ENCODE data around the gene SLC9A6. TPM values are rescaled to one million over a fixed set of nuclear protein-coding genes. Genes with fewer than 3 reads are reported as not detected.

Gene SLC9A6
- total and polyA plus RNA-seq, 10 of the 15 experiments (the other 5 are each of a cell fraction or from before 2014, with no cell fraction given) = 4.5 to 14.6 (median 10.7) TPM

Other genes with a start within 250 kb of the SLC9A6 start
Only the 7 nearest of the 11 such genes appear.
- not detected in 2 replicates for gene CT45A7, start 148.2 kb upstream of the SLC9A6 start, total RNA-seq (2014; rRNA removed)
- gene CT45A7, start 148.2 kb upstream of the SLC9A6 start, total RNA-seq (2014; rRNA removed; fragmentation: Illumina TruSeq; extraction: Trizol) = not detected in 2 replicates
- gene CT45A7, start 148.2 kb upstream of the SLC9A6 start, total RNA-seq (2021) = not detected in 2 replicates
- not detected in 2 replicates for gene CT45A7, start 148.2 kb upstream of the SLC9A6 start, polyA plus RNA-seq (2011; rRNA removed)
- gene CT45A7, start 148.2 kb upstream of the SLC9A6 start, polyA plus RNA-seq (2014; fragmentation: Illumina TruSeq; extraction: Trizol) = not detected in 2 replicates
- gene CT45A7, start 148.2 kb upstream of the SLC9A6 start, polyA plus RNA-seq (2014; fragmentation: Nextera tagmentation; extraction: Ambion mirVana) = not detected
- gene CT45A7, start 148.2 kb upstream of the SLC9A6 start, polyA plus RNA-seq (2014; rRNA removed) = not detected in 2 replicates
- not detected for gene CT45A7, start 148.2 kb upstream of the SLC9A6 start, polyA plus RNA-seq (2016; fragmentation: Nextera tagmentation; extraction: Ambion mirVana)
- not detected in 2 replicates for gene CT45A8, start 130.9 kb upstream of the SLC9A6 start, total RNA-seq (2014; rRNA removed)
- not detected in 2 replicates for gene CT45A8, start 130.9 kb upstream of the SLC9A6 start, total RNA-seq (2014; rRNA removed; fragmentation: Illumina TruSeq; extraction: Trizol)
- not detected in 2 replicates for gene CT45A8, start 130.9 kb upstream of the SLC9A6 start, total RNA-seq (2021)
- gene CT45A8, start 130.9 kb upstream of the SLC9A6 start, polyA plus RNA-seq (2011; rRNA removed) = not detected in 2 replicates
- gene CT45A8, start 130.9 kb upstream of the SLC9A6 start, polyA plus RNA-seq (2014; fragmentation: Illumina TruSeq; extraction: Trizol) = not detected in 2 replicates
- gene CT45A8, start 130.9 kb upstream of the SLC9A6 start, polyA plus RNA-seq (2014; fragmentation: Nextera tagmentation; extraction: Ambion mirVana) = not detected
- not detected in 2 replicates for gene CT45A8, start 130.9 kb upstream of the SLC9A6 start, polyA plus RNA-seq (2014; rRNA removed)
- not detected for gene CT45A8, start 130.9 kb upstream of the SLC9A6 start, polyA plus RNA-seq (2016; fragmentation: Nextera tagmentation; extraction: Ambion mirVana)
- not detected in 2 replicates for gene CT45A9, start 113.6 kb upstream of the SLC9A6 start, total RNA-seq (2014; rRNA removed)
- not detected in 2 replicates for gene CT45A9, start 113.6 kb upstream of the SLC9A6 start, total RNA-seq (2014; rRNA removed; fragmentation: Illumina TruSeq; extraction: Trizol)
- not detected in 2 replicates for gene CT45A9, start 113.6 kb upstream of the SLC9A6 start, total RNA-seq (2021)
- gene CT45A9, start 113.6 kb upstream of the SLC9A6 start, polyA plus RNA-seq (2011; rRNA removed) = not detected in 2 replicates
- gene CT45A9, start 113.6 kb upstream of the SLC9A6 start, polyA plus RNA-seq (2014; fragmentation: Illumina TruSeq; extraction: Trizol) = not detected in 2 replicates
- gene CT45A9, start 113.6 kb upstream of the SLC9A6 start, polyA plus RNA-seq (2014; fragmentation: Nextera tagmentation; extraction: Ambion mirVana) = not detected
- not detected in 2 replicates for gene CT45A9, start 113.6 kb upstream of the SLC9A6 start, polyA plus RNA-seq (2014; rRNA removed)
- gene CT45A9, start 113.6 kb upstream of the SLC9A6 start, polyA plus RNA-seq (2016; fragmentation: Nextera tagmentation; extraction: Ambion mirVana) = not detected
- gene CT45A10, start 92.0 kb upstream of the SLC9A6 start, total RNA-seq (2014; rRNA removed) = not detected in 2 replicates
- not detected in 2 replicates for gene CT45A10, start 92.0 kb upstream of the SLC9A6 start, total RNA-seq (2014; rRNA removed; fragmentation: Illumina TruSeq; extraction: Trizol)
- not detected in 2 replicates for gene CT45A10, start 92.0 kb upstream of the SLC9A6 start, total RNA-seq (2021)
- gene CT45A10, start 92.0 kb upstream of the SLC9A6 start, polyA plus RNA-seq (2011; rRNA removed) = not detected in 2 replicates
- gene CT45A10, start 92.0 kb upstream of the SLC9A6 start, polyA plus RNA-seq (2014; fragmentation: Illumina TruSeq; extraction: Trizol) = not detected in 2 replicates
- not detected for gene CT45A10, start 92.0 kb upstream of the SLC9A6 start, polyA plus RNA-seq (2014; fragmentation: Nextera tagmentation; extraction: Ambion mirVana)
- not detected in 2 replicates for gene CT45A10, start 92.0 kb upstream of the SLC9A6 start, polyA plus RNA-seq (2014; rRNA removed)
- not detected for gene CT45A10, start 92.0 kb upstream of the SLC9A6 start, polyA plus RNA-seq (2016; fragmentation: Nextera tagmentation; extraction: Ambion mirVana)
- not detected in 2 replicates for gene SAGE1, start 91.7 kb upstream of the SLC9A6 start, total RNA-seq (2014; rRNA removed)
- gene SAGE1, start 91.7 kb upstream of the SLC9A6 start, total RNA-seq (2014; rRNA removed; fragmentation: Illumina TruSeq; extraction: Trizol) = not detected in 2 replicates
- gene SAGE1, start 91.7 kb upstream of the SLC9A6 start, total RNA-seq (2021) = 0.08 TPM in 1 of 2 replicates, not detected in the other
- gene SAGE1, start 91.7 kb upstream of the SLC9A6 start, polyA plus RNA-seq (2011; rRNA removed) = 0.03 TPM in 1 of 2 replicates, not detected in the other
- gene SAGE1, start 91.7 kb upstream of the SLC9A6 start, polyA plus RNA-seq (2014; fragmentation: Illumina TruSeq; extraction: Trizol) = not detected in 2 replicates
- not detected for gene SAGE1, start 91.7 kb upstream of the SLC9A6 start, polyA plus RNA-seq (2014; fragmentation: Nextera tagmentation; extraction: Ambion mirVana)
- gene SAGE1, start 91.7 kb upstream of the SLC9A6 start, polyA plus RNA-seq (2014; rRNA removed) = not detected in 2 replicates
- gene SAGE1, start 91.7 kb upstream of the SLC9A6 start, polyA plus RNA-seq (2016; fragmentation: Nextera tagmentation; extraction: Ambion mirVana) = not detected
- gene MMGT1, start 11.4 kb upstream of the SLC9A6 start, total RNA-seq (2014; rRNA removed) = 8.8 and 10.9 TPM in 2 replicates
- 13.9 and 14.0 TPM in 2 replicates for gene MMGT1, start 11.4 kb upstream of the SLC9A6 start, total RNA-seq (2014; rRNA removed; fragmentation: Illumina TruSeq; extraction: Trizol)
- 15.9 and 16.6 TPM in 2 replicates for gene MMGT1, start 11.4 kb upstream of the SLC9A6 start, total RNA-seq (2021)
- 14.2 and 21.7 TPM in 2 replicates for gene MMGT1, start 11.4 kb upstream of the SLC9A6 start, polyA plus RNA-seq (2011; rRNA removed)
- gene MMGT1, start 11.4 kb upstream of the SLC9A6 start, polyA plus RNA-seq (2014; fragmentation: Illumina TruSeq; extraction: Trizol) = 13.3 and 16.9 TPM in 2 replicates
- 1 to 10 TPM; 9.3 to 9.5 TPM for gene MMGT1, start 11.4 kb upstream of the SLC9A6 start, polyA plus RNA-seq (2014; fragmentation: Nextera tagmentation; extraction: Ambion mirVana)
- gene MMGT1, start 11.4 kb upstream of the SLC9A6 start, polyA plus RNA-seq (2014; rRNA removed) = 7.9 and 9.3 TPM in 2 replicates
- gene MMGT1, start 11.4 kb upstream of the SLC9A6 start, polyA plus RNA-seq (2016; fragmentation: Nextera tagmentation; extraction: Ambion mirVana) = 10 to 100 TPM; 16.8 to 19.2 TPM
- 0.34 TPM in 1 of 2 replicates, not detected in the other for gene FHL1, start 162.1 kb downstream of the SLC9A6 start, total RNA-seq (2014; rRNA removed)
- gene FHL1, start 162.1 kb downstream of the SLC9A6 start, total RNA-seq (2014; rRNA removed; fragmentation: Illumina TruSeq; extraction: Trizol) = not detected in 2 replicates
- gene FHL1, start 162.1 kb downstream of the SLC9A6 start, total RNA-seq (2021) = 0.45 and 0.59 TPM in 2 replicates
- 0.09 and 0.14 TPM in 2 replicates for gene FHL1, start 162.1 kb downstream of the SLC9A6 start, polyA plus RNA-seq (2011; rRNA removed)
- 0.13 TPM in 1 of 2 replicates, not detected in the other for gene FHL1, start 162.1 kb downstream of the SLC9A6 start, polyA plus RNA-seq (2014; fragmentation: Illumina TruSeq; extraction: Trizol)
- gene FHL1, start 162.1 kb downstream of the SLC9A6 start, polyA plus RNA-seq (2014; fragmentation: Nextera tagmentation; extraction: Ambion mirVana) = under 1 TPM; 0.13 to 0.53 TPM
- gene FHL1, start 162.1 kb downstream of the SLC9A6 start, polyA plus RNA-seq (2014; rRNA removed) = 0.46 TPM in 1 of 2 replicates, not detected in the other
- under 1 TPM; 0.33 to 0.48 TPM for gene FHL1, start 162.1 kb downstream of the SLC9A6 start, polyA plus RNA-seq (2016; fragmentation: Nextera tagmentation; extraction: Ambion mirVana)

All from GM12878 (cell line).